ENCODE results near the gene WTIP.
"Not testable (repeated sequence)": the region's sequence is repeated elsewhere in the genome, so short reads cannot be mapped to it uniquely, and the experiment has no call there.

Gene WTIP

DNA sequence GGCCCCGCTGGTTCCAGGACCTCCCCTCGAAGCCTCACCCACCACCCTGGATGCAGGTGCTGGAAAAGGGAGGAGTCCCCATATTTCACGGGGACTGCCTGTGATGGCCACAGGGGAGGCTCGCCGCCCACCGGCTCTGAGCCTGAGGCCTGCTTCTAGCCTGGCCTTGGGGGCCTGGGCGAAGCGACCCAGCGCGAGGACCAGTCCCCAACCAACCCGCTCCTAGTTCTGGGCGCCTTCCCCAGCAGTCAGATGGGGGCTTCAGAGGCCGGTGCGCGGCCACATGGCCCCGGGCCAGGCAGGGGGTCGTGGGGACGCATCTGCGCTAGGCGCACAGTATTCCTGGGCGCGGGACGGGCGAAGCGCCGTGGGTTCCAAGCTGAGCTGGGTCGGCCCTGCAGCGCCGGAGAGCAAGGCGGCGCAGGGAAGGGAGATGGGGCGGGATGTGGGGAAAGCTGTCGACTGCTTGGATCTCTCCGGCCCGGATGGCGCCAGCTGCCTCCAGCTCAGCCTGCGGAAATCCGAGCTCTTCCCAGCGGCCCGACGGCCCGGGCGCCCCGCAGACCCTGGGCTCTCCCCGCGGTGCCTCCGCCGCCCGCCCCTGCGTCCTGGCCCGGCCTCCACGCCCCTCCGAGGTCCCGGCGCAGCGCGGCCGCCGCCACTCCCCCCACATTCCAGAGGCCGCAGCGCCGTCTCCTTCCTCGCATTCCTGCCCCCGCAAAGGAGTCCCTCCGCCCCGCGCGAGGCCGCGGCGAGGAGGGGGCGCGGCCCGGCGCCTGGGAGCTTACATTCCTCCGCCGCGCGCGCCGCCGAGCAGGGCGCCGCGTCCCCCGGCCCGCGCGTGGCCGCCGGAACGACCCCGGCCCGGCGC lies at the start of gene WTIP:
Gene WTIP, plus strand, starts transcription at position 788 of the 871 bp plus-strand sequence. CDS start 217 bp downstream, outside the sequence.
- DNase-seq (ENCODE audit: low spot score), result peak; percentile 74

DNA sequence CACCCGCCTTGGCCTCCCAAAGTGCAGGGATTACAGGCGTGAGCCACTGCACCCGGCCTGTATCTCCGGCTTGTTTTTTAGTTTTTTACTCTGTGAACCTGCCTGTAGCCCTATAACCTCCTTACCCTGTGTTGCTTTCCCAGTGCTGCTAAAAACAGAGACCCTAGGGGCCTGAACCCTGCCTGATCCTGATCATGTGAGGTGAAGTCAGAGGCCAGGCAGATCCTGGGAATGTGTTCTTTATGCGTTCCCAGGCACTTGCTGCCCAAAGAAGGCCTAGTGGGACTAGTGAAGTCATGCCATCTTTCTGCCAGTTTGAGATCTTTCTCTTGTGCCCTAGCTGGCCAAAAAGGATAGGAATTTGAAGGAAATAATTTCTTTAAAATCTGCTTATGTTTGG lies 48.8 kb upstream of the WTIP start:
- DNase-seq (ENCODE audit: low spot score), result no peak

DNA sequence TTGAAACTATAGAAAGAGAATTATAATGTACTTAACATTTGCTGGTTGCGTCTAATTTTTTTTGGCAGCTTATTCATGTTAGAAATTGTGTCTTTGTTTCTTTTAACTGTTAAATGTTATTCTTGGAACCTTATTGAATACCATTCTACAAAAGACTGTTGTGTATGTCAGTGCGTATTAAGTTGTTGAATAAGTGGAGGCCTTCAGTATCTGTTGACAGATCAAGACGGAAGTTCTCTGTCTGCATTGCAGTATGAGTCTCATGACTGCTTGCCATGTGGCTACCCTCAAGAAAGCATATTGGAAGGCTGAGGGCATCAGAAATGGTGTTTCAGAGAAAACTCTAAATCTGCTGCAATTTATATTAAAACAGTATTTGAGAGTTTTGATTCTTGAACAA lies 44.8 kb upstream of the WTIP start:
- no peak for DNase-seq (ENCODE audit: low spot score)

DNA sequence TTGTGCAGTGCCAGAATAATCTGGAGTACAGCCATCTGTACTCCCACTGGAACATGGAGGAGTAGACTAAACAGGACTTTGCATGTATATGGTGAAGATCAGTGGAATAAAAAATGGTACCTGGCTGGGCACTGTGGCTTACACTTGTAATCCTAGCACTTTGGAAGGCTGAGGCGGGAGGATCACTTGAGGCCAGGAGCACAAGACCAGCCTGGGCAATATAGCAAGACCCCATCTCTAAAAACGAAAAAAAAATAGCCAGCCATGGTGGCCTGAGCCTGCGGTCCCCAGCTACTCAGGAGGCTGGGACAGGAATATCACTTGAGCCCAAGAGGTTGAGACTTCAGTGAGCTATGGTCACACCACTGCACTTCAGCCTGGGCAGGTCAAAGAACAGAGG lies 33.4 kb upstream of the WTIP start:
- DNase-seq (ENCODE audit: low spot score), result no peak

DNA sequence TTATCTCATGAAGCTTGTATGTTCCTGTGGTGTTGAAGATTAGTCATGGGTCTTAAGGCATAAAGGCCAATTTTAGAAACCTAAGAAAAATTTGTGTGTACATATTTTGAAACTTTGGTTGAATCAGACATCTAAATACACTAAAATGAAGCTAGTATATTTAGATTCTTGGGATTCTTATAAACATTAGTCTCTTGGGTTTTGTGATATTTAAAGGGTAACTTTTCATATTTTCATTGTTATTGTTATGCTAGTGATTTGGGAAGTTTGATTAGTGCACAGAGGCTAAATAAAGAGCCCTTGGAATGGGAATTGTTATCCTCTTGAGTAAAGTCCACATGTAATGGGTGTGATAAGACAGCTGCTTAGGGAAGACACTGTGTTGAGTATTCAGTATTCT lies 28.8 kb upstream of the WTIP start:
- DNase-seq (ENCODE audit: low spot score), result no peak

DNA sequence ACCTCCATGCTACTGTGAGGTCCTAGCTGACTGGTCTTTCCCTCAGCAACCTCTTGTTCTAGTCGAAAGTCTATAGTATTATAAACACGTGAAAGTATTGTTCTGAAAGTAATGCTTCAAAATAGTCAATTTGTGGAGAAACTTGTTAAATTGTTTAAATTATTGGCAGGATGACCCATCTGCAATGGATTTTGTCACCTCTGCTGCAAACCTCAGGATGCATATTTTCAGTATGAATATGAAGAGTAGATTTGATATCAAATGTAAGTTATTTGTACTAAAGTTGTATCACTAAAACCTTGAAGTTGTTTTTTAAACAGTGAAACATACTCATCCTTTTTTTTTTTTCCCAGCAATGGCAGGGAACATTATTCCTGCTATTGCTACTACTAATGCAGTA lies 27.5 kb upstream of the WTIP start:
- no peak for DNase-seq (ENCODE audit: low spot score)

DNA sequence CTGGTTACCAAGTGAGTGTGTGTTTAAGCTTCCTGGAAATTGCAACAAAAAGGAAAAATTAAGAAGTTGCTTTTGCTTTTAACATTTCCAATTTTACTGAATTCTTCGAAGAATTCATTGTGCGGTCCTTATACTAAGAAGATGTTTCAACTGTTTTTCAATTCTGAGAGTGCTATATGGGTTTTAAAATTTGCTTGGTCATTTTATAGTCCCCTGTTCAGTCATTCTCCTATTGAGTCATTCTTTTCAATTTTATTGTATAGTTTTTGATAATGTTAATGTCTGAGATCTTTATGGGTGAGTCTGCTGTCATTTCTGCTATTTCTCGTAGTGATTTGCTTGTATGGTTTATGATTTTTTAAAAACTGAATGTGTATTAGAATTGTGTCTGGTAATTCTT lies 26.9 kb upstream of the WTIP start:
- no peak for DNase-seq (ENCODE audit: low spot score)

DNA sequence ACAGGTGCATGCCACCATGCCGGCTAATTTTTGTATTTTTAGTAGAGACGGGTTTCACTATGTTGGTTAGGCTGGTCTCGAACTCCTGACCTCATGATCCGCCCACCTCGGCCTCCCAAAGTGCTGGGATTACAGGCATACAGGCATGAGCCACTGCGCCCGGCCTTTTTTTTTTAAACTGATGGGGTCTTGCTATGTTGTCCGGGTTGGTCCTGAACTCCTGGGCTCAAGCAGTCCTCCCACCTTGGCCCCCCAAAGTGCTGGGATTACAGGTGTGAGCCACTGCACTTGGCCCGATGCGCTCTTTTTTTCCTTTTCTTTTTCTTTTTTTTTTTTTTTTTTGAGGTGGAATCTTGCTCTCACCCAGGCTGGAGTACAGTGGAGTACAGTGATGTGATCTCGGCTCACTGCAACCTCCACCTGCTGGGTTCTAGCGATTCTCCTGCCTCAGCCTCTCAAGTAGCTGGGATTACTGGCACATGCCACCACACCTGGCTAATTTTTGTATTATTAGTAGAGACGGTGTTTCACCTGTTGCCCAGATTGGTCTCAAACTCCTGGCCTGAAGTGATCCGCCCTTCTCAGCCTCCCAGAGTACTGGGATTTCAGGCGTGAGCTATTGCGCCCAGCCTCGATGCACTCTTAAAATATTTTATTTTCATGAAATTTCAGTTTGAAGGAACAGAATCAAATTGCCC lies 25.6 kb upstream of the WTIP start:
- not testable (repeated sequence) for DNase-seq (ENCODE audit: low spot score)

DNA sequence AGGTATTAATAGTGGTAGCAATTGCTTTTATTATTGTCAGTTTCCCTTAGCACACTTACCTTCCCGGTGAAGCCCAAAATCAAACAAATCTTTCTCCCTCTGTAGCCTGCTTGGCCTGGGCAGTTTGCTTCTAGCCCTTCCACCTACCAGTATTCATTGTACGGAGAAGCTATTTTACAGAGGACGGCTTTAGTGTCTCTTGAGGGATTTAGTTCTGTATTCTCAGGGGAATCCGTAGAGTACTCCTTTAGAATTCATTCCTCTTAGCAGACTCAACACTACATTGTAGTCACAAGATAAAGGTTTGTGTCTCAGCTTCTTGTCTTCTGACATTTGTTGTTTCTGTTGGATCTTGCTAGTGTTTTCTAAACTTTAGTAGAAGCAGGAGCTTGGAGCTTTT lies 24.1 kb upstream of the WTIP start:
- DNase-seq (ENCODE audit: low spot score), result no peak

DNA sequence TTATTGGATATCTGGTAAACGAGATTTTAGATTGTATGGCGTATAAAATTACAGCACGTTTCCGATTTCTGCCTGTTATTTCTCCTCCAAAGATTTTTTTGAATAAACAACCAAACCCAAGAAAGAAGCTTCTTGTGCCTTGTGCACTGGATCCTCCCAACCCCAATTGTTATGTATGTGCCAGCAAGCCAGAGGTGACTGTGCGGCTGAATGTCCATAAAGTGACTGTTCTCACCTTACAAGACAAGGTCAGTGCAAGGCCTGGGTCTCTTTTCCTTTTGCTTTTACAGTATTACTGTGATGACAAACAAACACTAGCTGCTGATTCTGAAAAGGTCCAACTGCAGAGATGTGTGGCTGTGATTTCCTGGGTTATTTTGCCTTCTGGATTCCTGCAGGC lies 22.9 kb upstream of the WTIP start:
- DNase-seq (ENCODE audit: low spot score), result no peak

DNA sequence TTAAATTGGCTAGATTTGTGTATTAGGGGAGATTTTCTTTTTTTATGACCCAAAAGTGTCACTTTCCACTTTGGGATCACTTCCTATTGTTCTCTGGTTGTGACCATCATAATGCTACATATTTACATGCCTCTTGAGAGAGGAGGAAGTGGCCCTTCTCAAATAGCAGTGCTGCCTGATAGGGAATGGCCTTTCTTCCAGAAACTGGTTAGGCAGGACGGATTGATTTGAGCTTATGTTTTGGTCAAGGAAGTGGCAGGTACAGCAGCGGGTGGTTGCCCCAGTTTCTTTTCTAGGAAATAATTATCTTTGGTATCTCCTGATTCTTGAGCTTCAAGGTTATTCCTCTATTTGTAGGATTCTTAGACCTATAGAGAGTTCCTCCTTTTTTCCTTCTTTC lies 21.9 kb upstream of the WTIP start:
- DNase-seq (ENCODE audit: low spot score), result no peak

DNA sequence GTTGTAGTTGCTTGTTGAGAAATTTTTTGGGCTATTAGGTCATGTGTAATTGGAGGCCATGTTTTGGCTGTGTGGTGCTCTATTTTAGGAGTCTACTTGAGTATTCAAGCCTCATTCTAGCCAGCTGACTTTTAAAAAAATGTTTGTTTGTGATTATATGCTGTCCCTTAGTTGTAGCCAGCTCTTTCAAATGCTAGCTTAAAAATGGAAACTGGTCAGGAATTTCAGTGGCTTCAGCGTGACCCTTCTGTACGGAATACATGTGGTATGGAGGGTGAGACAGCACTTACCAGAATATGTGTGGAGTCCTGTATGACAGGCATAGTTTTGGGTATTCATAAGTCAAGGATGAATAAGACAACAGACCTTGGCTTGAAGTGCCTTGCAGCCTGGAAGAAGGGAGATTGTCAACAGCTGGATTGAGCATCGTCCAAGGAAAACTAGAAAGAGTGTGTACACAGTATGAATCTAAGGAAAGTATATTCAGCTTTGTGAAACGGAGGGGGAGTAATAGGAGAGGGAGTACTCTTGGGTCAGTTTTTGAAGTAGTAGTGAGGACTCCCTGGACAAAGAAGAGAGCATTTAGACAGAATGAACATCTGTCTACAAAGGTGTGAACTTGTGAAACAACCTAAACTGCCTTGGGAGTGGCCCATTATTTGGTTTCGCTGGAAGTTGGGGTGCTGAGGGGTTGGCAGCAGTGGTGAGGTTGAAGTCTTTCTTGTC lies 20.0 kb upstream of the WTIP start:
- no peak for DNase-seq (ENCODE audit: low spot score)

DNA sequence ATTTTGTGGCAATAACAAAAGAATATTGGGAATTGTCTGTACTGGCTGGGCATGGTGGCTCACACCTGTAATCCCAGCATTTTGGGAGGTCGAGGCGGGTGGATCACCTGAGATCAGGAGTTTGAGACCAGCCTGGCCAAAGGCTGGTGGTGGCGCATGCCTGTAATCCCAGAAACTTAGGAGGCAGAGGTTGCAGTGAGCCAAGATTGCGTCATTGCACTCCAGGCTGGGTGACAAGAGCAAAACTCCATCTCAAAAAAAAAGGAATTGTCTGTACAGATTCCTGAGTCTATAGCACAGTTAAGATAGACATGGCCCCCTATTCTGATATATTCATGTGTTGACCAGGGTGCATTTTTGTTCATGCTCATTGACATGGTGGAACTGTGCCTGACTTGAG lies 16.8 kb upstream of the WTIP start:
- not testable (repeated sequence) for DNase-seq (ENCODE audit: low spot score)

DNA sequence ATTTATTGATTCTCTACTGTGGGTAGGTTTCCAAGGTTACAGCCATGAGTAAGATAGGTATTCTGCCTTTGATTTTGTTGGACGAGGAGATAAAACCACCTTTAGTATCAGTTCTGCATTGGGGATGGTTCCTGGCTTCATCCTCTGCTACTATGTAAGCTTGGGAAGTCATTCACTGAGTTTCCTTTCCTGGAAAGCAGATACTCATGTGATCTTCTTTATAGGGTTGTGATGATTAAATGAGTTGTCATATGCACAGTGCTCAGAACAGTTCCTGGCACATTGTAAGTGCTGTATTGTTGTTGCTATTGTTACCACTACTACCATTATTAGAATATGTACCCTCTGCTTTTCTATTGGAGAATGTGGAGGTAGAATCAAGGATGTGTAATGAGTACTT lies 13.1 kb upstream of the WTIP start:
- no peak for DNase-seq (ENCODE audit: low spot score)

DNA sequence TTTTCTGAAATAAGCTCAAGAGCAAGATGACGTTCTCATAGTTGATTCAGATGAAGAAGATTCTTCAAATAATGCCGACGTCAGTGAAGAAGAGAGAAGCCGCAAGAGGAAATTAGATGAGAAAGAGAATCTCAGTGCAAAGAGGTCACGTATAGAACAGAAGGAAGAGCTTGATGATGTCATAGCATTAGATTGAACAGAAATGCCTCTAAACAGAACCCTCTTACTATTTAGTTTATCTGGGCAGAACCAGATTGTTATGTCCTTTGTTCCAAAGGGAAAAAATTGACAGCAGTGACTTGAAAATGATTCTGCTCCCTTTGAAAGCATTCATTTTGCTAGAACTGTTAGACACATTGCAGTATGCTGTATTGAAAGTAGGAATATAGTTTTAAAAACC lies 12.5 kb upstream of the WTIP start:
- not testable (repeated sequence) for DNase-seq (ENCODE audit: low spot score)

DNA sequence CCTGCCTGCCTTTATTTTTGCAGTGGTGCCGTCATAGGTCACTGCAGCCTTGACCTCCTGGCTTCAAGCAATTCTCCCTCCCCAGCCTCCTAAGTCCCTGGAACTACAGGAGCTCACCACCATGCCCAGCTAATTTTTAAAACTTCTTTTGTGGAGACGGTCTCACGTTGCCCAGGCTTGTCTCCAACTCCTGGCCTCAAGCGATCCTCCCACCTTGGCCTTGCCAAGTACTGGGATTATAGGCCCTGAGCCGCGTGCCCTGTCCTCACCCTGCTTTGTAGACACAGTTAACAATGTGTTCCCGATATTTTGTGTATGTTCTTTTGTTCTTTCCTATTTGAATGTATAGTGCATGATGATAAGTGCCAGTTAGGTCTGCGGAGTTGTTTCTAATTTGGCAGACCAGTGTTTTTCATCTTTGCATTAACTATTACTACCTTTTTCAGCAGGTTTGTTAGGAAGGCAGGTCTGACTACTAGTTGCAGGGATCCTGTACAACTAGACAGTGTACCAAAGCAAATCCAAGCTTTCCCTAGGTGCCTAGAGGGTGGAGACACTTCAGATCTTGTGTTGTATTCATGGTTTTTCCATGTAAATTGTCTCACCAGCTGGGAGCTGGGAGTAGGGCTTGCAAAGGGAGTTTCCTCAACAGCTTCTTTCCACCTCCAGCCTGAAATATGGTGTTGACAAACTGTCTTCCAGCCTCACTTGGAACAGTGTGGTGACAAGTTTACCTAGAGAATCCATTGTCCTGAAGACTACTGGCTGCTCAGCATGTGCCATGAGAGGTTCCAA lies 9.5 kb upstream of the WTIP start:
- no peak for DNase-seq (ENCODE audit: low spot score)

DNA sequence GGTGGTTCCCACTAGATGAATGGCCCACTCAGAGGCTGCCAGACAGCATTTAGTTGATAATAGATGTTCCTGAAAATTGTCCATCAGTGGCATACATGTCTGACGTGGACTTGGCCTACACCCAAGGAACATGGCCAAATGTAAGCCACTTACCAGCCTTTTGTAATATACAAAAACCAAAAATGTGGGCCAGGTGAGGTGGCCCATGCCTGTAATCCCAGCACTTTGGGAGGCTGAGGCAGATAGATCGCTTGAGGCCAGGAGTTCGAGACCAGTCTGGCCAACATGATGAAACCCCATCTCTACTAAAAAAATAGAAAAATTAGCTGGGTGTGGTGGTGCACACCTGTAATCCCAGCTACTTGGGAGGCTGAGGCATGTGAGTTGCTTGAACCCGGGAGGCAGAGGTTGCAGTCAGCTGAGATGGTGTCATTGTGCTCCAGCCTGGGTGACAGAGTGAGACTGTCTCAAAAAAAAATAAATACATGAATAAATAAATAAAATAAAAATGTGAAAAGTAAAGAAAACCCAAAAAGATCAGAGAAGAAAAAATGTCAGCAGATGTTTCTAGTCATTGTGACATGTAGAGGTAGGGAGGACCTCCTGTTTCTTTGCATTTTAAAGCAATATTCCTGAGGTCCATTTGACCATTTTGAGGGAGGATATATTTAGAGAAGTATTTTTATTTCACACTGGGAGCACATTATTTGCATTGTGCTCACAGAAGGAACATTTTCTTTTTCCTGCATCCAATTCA lies 7.1 kb upstream of the WTIP start:
- DNase-seq (ENCODE audit: low spot score), result no peak

DNA sequence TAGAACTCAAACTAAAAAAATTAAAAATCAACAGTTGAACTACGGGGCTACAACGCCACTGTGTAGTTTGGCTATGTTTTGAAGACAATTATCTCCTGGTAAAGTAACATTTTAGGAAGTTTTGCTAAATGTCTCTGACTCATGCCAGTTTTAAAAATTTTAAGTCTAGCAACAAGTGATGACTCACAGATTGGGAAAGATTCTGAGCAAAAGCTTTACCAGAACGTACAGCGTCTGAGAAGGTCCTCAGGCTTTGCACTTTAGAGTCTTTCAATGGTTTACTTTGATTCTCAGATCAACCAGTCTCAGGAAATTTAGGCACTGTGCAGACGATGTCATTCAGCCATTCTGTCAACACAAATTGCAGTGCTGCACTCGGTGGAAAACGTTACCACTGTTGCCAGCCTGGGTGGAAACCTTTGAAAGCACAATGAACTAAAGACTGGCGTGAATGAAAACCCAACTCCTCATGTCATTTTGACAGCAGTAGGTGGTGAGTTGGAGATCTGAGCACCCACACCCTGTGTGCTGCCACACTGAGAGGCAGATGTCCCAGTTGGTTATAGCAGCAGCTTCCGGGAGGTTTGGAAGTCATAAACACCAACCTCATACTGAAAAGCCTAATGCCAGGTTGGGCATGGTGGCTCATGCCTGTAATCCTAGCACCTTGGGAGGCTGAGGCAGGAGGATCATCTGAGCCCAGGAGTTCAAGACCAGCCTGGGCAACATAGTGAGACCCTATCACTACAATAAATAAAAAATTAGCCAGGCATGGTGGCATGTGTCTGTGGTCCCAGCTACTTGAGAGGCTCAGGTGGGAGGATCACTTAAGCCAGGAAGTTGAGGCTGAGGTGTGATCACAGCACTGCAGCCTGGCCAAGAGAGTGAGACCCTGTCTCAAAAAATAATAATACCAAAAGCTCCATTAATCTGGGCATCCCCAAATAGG lies 6.3 kb upstream of the WTIP start:
- DNase-seq (ENCODE audit: low spot score), result no peak

DNA sequence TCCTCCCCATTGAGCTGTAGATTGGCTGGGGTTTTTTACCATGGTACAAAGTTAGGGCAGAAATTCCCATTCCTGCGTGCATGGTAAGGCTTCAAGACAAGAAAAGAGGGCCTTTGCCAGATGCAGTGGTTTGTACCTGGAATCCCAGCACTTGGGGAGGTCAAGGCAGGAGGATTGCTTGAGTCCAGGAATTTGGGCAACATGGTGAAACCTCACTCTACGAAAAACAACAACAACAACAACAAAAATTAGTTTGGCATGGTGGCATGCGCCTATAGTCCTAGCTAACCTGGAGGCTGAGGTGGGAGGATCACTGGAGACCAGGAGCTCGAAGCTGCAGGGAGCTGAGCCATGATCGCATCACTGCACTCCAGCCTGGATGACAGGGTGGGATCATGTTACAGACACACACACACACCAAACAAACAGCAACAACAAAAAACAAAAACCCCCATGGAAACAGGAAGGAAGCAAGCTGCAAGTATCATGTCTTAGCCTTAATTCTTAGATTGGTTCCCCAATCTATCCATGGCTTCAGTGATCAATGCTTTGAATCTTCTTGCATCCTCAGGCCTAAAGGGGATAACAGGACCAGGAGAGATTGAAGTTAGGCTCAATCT lies 5.5 kb upstream of the WTIP start:
- no peak for DNase-seq (ENCODE audit: low spot score)

DNA sequence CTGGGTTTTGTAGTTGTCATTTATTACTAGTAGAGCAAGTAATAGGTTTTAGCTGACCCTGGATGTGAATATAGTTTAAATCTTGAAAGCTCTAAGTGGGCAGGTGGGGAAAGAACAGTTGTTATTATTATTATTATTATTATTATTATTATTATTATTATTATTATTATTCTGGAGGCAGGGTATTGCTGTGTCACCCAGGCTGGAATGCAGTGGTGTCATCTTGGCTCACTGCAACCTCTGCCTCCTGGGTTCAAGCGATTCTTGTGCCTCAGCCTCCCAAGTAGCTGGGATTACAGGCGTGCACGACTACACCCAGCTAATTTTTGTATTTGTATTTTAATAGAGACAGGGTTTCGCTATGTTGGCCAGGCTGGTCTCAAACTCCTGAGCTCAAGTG lies 3.1 kb upstream of the WTIP start:
- not testable (repeated sequence) for DNase-seq (ENCODE audit: low spot score)
